ENCODE measurements around the gene PACS2. TPM values are rescaled to one million over a fixed set of nuclear protein-coding genes. Genes with fewer than 3 reads are reported as not detected.

The PACS2 gene
- total RNA-seq, 2 donors from 2014 or later: 117 to 121 TPM

DNA sequence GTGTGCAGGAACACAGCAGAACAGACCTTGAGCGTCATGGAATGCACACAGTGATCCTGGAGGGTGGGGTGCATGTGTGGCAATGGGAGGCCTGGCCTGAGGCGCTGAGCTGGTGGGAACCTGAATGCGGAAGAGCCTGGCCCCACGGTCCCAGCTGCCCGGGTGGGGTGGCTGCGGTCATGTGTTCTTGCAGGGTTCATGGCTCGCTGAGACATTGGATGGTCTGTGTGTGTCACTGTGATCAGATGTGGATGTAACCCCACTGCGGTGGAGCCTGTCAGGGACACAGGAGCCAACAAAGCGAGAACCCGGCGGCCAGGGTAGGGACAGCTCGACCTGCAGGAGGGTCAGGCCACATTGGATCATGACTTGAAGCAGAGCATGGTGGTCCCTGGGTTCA is 128.3 kb downstream of the PACS2 start:
- Histone ChIP-seq H3K36me3 (ENCODE audit: control insufficient read depth, insufficient read depth, low read length) (peaks cover 25% of the 10 kb centered on the region), H3K4me1 (ENCODE audit: control insufficient read depth, insufficient read depth, low read length) (no peaks in the 10 kb centered on the region), H3K9me3 (ENCODE audit: control insufficient read depth, low read length) (no peaks in the 10 kb centered on the region), H3K4me3 (ENCODE audit: low read length) (no peak overlapping the region), H3K9ac (ENCODE audit: extremely low read depth, low read length, poor library complexity, severe bottlenecking) (no peak overlapping the region), H3K27me3 (ENCODE audit: control insufficient read depth, insufficient read depth, low read length, poor library complexity, severe bottlenecking) (no peaks in the 10 kb centered on the region), H3K27ac (ENCODE audit: low read depth, low read length) (no peak overlapping the region)
- Mint-ChIP-seq H3K27ac (no peak overlapping the region), H3K9me3 (no peaks in the 10 kb centered on the region), H3K36me3 (ENCODE audit: low read depth) (peaks cover 24% of the 10 kb centered on the region), H3K4me3 (no peak overlapping the region), H3K27me3 (ENCODE audit: insufficient read depth) (no peaks in the 10 kb centered on the region), H3K4me1 (no peaks in the 10 kb centered on the region)
- no peak for DNase-seq
- TF ChIP-seq, protein P1, sequence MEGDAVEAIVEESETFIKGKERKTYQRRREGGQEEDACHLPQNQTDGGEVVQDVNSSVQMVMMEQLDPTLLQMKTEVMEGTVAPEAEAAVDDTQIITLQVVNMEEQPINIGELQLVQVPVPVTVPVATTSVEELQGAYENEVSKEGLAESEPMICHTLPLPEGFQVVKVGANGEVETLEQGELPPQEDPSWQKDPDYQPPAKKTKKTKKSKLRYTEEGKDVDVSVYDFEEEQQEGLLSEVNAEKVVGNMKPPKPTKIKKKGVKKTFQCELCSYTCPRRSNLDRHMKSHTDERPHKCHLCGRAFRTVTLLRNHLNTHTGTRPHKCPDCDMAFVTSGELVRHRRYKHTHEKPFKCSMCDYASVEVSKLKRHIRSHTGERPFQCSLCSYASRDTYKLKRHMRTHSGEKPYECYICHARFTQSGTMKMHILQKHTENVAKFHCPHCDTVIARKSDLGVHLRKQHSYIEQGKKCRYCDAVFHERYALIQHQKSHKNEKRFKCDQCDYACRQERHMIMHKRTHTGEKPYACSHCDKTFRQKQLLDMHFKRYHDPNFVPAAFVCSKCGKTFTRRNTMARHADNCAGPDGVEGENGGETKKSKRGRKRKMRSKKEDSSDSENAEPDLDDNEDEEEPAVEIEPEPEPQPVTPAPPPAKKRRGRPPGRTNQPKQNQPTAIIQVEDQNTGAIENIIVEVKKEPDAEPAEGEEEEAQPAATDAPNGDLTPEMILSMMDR (conservative IDR thresholded peaks at IDR 0.05): no peak
- WGBS, 2 experiments (ENCODE audit: insufficient coverage in 1 of 2, insufficient read length in 1 of 2): 85 to 99% methylated on average over 9 to 12 of the region's 12 CpGs

DNA sequence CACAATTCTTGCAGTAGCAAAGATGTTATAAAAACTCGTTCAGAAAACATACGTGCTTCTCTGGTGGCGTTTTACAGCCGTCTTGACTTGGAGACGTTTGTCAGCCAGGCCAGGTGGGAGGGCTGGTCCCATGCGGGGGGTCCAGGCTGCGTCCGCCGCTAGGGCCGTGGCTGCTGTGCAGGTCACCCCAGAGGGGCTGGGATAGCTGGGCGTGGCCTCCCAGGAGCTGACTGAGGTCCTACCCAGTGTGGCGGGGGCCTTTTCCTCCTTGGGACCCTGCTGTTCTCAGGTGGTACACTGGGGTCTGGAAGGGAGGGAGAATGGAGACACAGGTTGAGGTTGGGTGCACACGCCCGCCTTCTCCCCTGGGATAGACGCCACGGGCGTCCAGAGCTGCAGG is 130.3 kb downstream of the PACS2 start:
- TF ChIP-seq, protein P1 (conservative IDR thresholded peaks at IDR 0.05): no peak
- Mint-ChIP-seq H3K9me3 (no peaks in the 10 kb centered on the region), H3K4me1 (no peaks in the 10 kb centered on the region), H3K4me3 (no peak overlapping the region), H3K27ac (no peak overlapping the region), H3K36me3 (ENCODE audit: low read depth) (peaks cover 20% of the 10 kb centered on the region), H3K27me3 (ENCODE audit: insufficient read depth) (no peaks in the 10 kb centered on the region)
- H3K27me3 ChIP-seq (ENCODE audit: control insufficient read depth, insufficient read depth, low read length, poor library complexity, severe bottlenecking): no peaks in the 10 kb centered on the region
- H3K9me3 ChIP-seq (ENCODE audit: control insufficient read depth, low read length): no peaks in the 10 kb centered on the region
- peaks cover 23% of the 10 kb centered on the region for H3K36me3 ChIP-seq (ENCODE audit: control insufficient read depth, insufficient read depth, low read length)
- WGBS, 2 experiments (ENCODE audit: insufficient coverage in 1 of 2, insufficient read length in 1 of 2): 93 to 94% methylated on average over 17 of the region's 17 CpGs
- H3K27ac ChIP-seq (ENCODE audit: low read depth, low read length): no peak overlapping the region
- no peak overlapping the region for H3K4me3 ChIP-seq (ENCODE audit: low read length)
- no peaks in the 10 kb centered on the region for H3K4me1 ChIP-seq (ENCODE audit: control insufficient read depth, insufficient read depth, low read length)
- DNase-seq: no peak
- no peak overlapping the region for H3K9ac ChIP-seq (ENCODE audit: extremely low read depth, low read length, poor library complexity, severe bottlenecking)

DNA sequence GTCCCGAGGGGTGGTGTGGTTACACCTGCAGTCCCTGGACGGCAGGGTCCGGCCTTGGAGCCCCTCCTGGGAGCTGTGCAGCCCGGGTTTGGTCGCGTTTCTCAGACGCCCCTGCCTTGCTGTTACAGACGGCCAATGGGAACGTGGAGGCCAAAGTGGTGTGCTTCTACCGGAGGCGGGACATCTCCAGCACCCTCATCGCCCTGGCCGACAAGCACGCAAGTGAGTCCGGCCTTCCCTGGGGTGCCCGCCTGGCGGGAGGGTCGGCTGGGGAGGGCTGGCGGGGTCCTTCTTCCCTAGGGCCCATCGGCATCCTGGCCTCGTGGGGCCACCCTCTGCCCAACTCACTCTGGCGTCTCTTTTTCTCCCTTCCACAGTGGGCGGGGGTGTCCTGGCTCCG is 130.7 kb downstream of the PACS2 start:
- no peaks in the 10 kb centered on the region for H3K27me3 ChIP-seq (ENCODE audit: control insufficient read depth, insufficient read depth, low read length, poor library complexity, severe bottlenecking)
- Mint-ChIP-seq H3K27ac (no peak overlapping the region), H3K9me3 (no peaks in the 10 kb centered on the region), H3K27me3 (ENCODE audit: insufficient read depth) (no peaks in the 10 kb centered on the region), H3K36me3 (ENCODE audit: low read depth) (peaks cover 24% of the 10 kb centered on the region), H3K4me1 (no peaks in the 10 kb centered on the region), H3K4me3 (no peak overlapping the region)
- no peak for DNase-seq
- H3K4me1 ChIP-seq (ENCODE audit: control insufficient read depth, insufficient read depth, low read length): no peaks in the 10 kb centered on the region
- H3K9ac ChIP-seq (ENCODE audit: extremely low read depth, low read length, poor library complexity, severe bottlenecking): no peak overlapping the region
- WGBS, 2 experiments (ENCODE audit: insufficient coverage in 1 of 2, insufficient read length in 1 of 2): 96 to 98% methylated on average over 10 to 24 of the region's 24 CpGs
- TF ChIP-seq, protein P1 (conservative IDR thresholded peaks at IDR 0.05): no peak
- H3K36me3 ChIP-seq (ENCODE audit: control insufficient read depth, insufficient read depth, low read length): peaks cover 27% of the 10 kb centered on the region
- no peak overlapping the region for H3K4me3 ChIP-seq (ENCODE audit: low read length)
- H3K9me3 ChIP-seq (ENCODE audit: control insufficient read depth, low read length): no peaks in the 10 kb centered on the region
- H3K27ac ChIP-seq (ENCODE audit: low read depth, low read length): no peak overlapping the region
